GM12864 (cell line): ENCODE measurements around the gene ADPRHL1.
A peak's percentile ranks its signal among the peaks of the same experiment; 100 is the strongest.

ENCODE experiments used
- DNase-seq: peaks from one replicate; pipeline ENCODE4 v3.0.0-alpha.2; 2011; ENCODE audit warnings: low read depth
- H3K4me3 ChIP-seq: 2 replicates; pipeline ENCODE4 v1.5.1; 2011; ENCODE audit warnings: mild to moderate bottlenecking, low read depth, low read length, control low read depth
- TF ChIP-seq, protein P1 (sequence below): IDR thresholded peaks from 2 replicates; pipeline ENCODE4 v1.5.1; 2011; ENCODE audit warnings: low read depth, mild to moderate bottlenecking, moderate library complexity, low read length, control low read depth, inconsistent platforms; ENCODE audit errors: missing control alignments

The ADPRHL1 gene

DNA sequence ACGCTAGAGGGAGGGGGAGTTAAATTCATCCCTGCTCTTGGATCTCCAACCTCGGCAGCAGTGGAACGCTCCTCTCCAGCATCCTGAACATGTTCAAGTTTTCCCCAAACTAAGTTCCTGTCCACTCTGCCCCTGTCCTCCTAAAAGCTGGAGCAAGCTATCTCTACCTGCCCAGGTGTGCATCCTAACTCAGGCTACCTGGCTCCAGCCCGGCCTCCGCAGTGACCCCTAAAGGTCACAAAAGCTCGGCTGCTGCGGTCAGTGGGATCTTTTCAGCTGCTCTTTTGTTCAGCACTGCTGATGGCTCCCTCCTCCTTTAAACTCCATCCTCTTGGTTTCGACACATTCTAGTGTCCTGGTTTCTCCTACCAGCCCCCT is 35.9 kb upstream of the ADPRHL1 start:
- TF ChIP-seq, protein P1, sequence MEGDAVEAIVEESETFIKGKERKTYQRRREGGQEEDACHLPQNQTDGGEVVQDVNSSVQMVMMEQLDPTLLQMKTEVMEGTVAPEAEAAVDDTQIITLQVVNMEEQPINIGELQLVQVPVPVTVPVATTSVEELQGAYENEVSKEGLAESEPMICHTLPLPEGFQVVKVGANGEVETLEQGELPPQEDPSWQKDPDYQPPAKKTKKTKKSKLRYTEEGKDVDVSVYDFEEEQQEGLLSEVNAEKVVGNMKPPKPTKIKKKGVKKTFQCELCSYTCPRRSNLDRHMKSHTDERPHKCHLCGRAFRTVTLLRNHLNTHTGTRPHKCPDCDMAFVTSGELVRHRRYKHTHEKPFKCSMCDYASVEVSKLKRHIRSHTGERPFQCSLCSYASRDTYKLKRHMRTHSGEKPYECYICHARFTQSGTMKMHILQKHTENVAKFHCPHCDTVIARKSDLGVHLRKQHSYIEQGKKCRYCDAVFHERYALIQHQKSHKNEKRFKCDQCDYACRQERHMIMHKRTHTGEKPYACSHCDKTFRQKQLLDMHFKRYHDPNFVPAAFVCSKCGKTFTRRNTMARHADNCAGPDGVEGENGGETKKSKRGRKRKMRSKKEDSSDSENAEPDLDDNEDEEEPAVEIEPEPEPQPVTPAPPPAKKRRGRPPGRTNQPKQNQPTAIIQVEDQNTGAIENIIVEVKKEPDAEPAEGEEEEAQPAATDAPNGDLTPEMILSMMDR, result no peak
- DNase-seq, result no peak
- H3K4me3 ChIP-seq, result peak overlapping the region; percentile 61

DNA sequence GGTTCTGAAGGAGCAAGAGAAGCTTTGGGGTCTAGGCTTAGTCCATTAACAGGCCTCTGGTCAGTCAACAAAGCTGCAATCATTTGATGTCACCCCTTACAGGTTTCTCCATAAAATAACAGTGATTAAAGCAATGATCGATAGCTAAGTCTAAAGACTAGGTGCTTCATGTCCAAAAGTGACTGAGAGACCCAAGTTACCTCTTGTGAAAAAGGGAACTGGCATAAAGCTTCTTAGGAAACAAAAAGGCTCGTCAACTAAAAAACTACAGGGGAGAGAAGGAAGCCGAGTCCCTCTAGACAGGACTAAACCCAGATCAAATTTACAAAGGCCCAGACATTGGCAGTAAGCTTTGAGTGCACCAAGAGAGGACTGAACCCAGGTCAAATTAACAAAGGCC is 35.0 kb upstream of the ADPRHL1 start:
- DNase-seq, result no peak
- TF ChIP-seq, protein P1, result no peak
- H3K4me3 ChIP-seq, result no peak overlapping the region

DNA sequence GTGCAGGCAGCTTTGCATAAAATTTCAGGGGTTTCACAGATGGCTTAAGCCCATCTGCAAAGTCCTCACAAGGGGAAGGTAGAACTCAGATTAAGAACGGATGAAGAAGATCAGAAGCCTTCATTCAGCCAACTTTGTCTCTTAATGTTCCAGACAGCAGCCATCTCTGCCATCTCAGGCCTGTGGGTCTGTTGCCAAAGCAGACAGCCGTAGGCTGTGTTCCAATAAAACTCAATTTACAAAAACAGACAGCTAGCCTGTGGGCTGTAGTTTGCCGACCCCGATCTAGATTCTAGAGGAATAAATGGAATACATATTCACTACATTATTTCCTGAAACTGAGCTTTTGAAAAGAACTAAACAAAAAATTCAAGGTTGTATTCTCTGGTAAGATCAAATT is 33.4 kb upstream of the ADPRHL1 start:
- TF ChIP-seq, protein P1, result no peak
- H3K4me3 ChIP-seq, result no peak overlapping the region
- no peak for DNase-seq

DNA sequence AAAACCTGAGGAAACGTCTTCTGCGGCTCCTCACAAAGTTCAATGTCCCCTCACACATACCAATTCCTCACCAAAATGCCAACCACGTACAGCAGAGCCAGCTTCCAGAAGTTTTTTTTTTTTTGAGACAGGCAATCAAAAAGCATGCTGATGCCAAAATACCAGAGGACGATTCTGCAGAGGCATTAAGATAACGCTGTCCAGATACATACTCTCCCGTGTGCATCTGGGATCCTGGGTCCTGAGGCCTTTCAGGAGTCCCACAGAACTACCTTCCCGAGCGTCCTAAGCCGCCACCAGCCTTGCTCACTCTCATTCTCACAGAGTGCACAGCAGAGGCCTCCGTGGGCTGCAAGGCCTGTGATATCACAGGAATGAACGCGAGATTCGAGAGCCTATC is 32.3 kb upstream of the ADPRHL1 start:
- DNase-seq, result no peak
- TF ChIP-seq, protein P1, result no peak
- H3K4me3 ChIP-seq, result no peak overlapping the region

DNA sequence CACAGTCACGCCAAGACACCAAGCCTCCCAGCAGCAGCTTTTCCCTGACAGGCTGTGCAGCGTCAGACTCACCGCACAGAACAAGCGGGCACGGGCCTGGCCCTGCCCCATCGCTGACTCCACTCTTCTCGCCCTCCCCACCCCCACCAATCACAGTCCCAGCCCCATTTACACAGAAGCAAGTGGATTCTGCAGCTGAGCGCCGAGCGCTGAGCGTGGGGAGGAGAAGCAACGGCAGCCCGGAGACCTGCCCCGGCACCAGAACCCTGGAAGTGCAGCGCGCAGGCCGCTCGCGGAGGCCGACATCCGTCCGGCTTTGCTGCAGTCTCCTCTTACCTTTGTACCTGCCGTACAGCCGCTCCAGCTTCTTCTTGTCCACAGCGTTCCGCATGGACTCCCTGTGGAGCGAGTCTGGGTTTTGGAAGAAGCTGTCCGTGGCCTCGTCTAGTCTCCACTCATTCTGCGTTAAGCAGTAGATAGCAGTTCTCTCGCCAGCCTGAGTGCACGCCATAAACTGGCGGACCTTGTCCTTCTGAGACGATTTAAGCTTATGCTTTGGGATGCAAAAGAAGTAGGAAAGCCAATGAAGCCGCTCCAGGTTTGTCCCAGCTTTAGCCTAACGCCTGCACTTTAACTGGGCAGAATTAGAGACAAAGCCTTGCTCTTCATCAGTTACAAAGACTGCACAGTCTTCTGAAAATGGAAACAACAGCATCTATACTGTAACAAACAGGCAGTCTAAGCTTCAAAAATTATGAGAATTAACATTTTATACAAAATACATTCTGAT is 30.4 kb upstream of the ADPRHL1 start:
- TF ChIP-seq, protein P1, result no peak
- no peak overlapping the region for H3K4me3 ChIP-seq
- DNase-seq, result no peak

DNA sequence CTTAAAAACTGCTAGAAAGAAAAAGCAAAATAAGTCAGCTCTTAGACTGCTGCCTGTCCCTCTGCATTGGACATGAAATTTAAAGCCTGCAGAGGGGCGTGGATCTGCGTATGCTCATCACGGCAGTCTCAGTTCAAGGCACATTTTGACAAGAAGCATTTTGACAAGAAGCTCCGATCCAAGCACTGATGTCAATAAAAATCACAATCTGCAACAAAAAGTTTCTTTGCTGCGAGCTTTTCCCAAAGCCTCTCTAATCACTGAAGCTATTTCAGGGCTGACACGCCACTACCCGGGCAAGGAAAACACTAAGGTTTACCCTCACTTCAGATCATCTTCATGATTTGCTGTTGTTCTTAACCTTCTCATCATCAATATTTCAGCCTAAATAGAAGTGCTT is 29.8 kb upstream of the ADPRHL1 start:
- TF ChIP-seq, protein P1, result no peak
- DNase-seq, result no peak
- no peak overlapping the region for H3K4me3 ChIP-seq

DNA sequence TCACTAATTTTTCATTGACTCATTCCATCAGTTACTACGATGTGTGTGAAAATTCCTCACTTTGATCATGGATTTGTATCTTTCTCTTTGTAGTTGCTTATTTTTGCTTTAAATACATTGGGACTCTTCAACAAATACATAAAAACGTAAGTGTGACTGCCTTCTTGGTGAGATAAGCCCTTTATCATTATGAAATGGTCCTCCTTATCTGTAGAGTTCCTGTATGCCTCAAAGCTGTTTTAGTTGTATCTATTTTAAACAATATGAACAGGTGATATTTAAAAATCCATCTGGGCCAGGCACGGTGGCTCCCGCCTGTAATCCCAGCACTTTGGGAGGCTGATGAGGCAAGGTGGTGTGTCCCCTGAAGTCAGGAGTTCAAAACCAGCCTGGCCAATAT is 25.9 kb upstream of the ADPRHL1 start:
- no peak for DNase-seq
- TF ChIP-seq, protein P1, result no peak

More for the DNA sequence above, 25.9 kb upstream of the ADPRHL1 start:
- H3K4me3 ChIP-seq, result no peak overlapping the region
